ENCODE measurements around the gene SEMA3F.
"Not testable (repeated sequence)": the region's sequence is repeated elsewhere in the genome, so short reads cannot be mapped to it uniquely, and the experiment has no call there.

Gene SEMA3F

GRCh38 chr3:50210510-50211367 lies 55.6 kb downstream of the SEMA3F start:
- DNase-seq (ENCODE audit: low read depth, low spot score) = peak; percentile 72

- DNase-seq (ENCODE audit: low read depth, low spot score) = not testable (repeated sequence)
Observed at GRCh38 chr3:50211368-50211717, 56.2 kb downstream of the SEMA3F start.

- DNase-seq (ENCODE audit: low read depth, low spot score) = no peak
Observed at GRCh38 chr3:50211930-50212329, 56.8 kb downstream of the SEMA3F start.

GRCh38 chr3:50212502-50212901 lies 57.4 kb downstream of the SEMA3F start:
- no peak for DNase-seq (ENCODE audit: low read depth, low spot score)

- no peak for DNase-seq (ENCODE audit: low read depth, low spot score)
Observed at GRCh38 chr3:50212971-50213370, 57.8 kb downstream of the SEMA3F start.

- no peak for DNase-seq (ENCODE audit: low read depth, low spot score)
Observed at GRCh38 chr3:50213373-50213772, 58.2 kb downstream of the SEMA3F start.

- no peak for DNase-seq (ENCODE audit: low read depth, low spot score)
Observed at GRCh38 chr3:50214824-50215223, 59.7 kb downstream of the SEMA3F start.

- DNase-seq (ENCODE audit: low read depth, low spot score) = peak; percentile 62
Observed at GRCh38 chr3:50215529-50215928, 60.4 kb downstream of the SEMA3F start.

DNA sequence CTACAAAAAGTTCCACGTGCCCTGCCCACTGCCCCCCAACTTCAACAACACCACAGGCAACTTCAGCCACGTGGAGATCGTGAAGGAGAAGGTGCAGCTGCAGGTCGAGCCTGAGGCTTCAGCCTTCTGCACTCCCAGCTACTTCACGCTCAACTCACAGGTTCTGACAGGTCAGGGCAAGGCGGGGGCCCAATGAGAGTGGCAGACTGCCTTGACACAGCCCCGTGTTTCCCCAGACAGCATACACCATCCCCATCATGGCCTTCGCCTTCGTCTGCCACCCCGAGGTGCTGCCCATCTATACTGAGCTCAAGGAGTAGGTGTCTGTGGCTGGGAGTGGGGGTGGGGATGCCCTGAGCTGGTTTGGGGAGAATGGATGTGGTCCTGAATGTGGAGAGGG lies 62.6 kb downstream of the SEMA3F start:
- DNase-seq (ENCODE audit: low read depth, low spot score) = no peak

GRCh38 chr3:50218448-50218847 lies 63.3 kb downstream of the SEMA3F start:
- no peak for DNase-seq (ENCODE audit: low read depth, low spot score)

DNA sequence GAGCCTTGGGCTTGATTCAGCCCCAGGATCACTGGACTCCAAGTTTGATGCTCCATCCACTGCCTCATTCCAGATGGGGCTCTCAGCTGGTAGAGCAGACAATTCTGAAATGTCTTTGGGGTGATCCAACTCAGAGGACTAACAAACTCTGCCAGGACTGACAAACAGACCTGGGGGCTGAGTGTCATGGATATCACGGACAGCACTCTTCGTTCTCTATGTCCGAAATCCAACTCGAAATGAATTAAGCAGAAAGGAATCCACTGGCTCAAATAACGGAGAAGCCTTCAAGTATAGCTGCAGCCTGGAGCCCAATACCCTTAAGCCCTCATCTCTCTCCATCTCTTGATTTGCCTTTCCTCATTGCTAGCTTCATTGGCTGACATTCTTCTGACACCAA lies 64.2 kb downstream of the SEMA3F start:
- no peak for DNase-seq (ENCODE audit: low read depth, low spot score)

- no peak for DNase-seq (ENCODE audit: low read depth, low spot score)
Observed at GRCh38 chr3:50220109-50220508, 65.0 kb downstream of the SEMA3F start.

DNA sequence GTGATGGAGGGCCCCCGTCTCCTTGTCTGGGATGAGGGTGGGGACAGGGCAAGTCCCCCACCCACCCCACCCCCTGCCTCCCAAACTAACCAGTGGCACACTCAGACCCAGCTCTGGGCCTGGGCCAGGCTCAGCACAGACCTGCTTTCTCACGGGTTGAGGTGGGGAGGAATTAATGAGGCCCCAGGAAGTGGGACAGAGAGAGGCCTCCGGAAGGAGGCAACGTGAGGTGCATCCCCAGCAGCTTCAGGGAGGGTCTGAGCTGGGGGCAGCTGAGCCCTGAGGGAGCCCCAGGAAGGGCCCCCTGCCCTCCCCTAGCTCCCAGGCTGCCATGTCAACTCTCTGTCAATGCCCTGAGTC lies 65.9 kb downstream of the SEMA3F start:
- no peak for DNase-seq (ENCODE audit: low read depth, low spot score)

GRCh38 chr3:50221411-50222168 lies 66.5 kb downstream of the SEMA3F start:
- DNase-seq (ENCODE audit: low read depth, low spot score) = no peak

DNA sequence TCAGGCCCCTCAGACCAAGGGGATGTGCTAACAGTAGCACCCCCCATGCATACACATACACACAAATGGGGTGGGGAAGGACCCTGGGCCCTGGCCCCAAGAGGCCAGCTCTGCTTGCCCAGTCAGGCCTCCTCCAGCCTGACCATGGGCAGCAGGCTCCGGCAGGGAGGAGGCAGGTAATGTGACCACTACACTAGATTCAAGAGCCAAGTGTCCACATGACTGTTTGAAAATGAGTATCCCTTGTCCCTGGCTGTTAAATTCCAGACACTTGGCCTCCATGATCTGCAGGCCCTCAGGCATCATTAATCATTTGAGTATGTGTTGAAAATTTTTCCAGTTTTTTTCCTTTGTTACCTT lies 67.0 kb downstream of the SEMA3F start:
- DNase-seq (ENCODE audit: low read depth, low spot score) = no peak

- no peak for DNase-seq (ENCODE audit: low read depth, low spot score)
Observed at GRCh38 chr3:50224639-50225038, 69.5 kb downstream of the SEMA3F start.

GRCh38 chr3:50226888-50227389 lies 71.8 kb downstream of the SEMA3F start:
- DNase-seq (ENCODE audit: low read depth, low spot score) = no peak

DNA sequence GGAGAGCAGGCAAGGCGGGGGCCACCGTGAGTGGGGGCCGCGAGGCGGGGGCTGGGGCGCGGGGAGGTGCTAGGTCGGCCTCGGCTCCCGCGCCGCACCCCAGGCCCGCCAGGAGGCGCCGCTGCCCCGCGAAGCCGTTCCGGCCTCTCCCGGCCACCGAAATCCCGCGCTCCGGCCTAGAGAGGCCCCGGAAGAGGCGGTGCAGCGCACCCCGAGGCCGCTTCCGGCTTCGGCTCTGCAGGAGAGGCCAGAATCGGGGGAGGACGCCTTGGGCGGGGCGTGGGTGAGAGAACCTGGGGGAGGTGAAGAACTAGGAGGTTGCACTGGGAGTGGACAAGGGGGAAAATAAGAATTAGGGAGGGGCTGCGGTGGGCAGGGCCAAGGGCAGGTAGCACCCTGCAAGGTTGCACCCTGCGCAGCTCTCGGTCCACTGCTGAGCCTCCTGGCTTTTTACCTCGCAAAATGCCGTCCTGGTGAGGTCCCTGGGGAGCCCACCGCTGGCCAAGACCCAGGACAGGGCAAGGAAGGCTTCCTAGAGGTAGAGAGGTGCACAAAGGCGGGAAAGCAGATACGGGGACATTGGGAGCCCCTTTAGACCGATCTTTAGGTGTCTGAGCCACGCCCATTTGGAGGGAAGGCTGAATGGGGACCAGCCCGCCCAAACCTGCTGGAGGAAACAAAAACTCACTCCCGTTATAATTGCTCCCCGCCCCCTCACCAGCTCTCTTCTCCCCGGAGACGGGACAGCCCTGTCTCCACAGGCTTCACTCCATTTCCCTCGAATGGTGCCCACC lies 72.5 kb downstream of the SEMA3F start:
- DNase-seq (ENCODE audit: low read depth, low spot score) = peak; percentile 91

DNA sequence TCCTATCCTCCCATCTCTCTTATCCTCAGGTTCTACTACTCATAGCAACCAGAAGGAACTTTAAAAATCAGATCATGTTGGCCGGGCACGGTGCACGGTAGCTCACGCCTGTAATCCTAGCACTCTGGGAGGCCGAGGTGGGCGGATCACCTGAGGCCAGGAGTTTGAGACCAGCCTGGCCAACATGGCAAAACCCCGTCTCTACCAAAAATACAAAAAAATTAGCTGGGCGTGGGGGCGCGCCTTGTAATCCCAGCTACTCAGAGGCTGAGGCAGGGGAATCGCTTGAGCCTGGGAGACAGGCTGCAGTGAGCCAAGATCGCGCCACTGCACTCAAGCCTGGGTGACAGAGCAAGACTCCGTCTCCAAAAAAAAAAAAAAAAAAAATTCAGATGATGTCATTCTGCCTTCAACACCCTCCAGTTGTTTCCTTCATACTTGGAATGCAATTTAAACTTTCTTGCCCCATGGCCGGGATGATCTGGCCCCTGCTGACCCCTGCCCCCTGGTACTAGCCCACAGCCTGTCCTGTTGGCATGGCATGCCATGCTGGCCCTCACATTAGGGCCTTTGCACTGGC lies 73.2 kb downstream of the SEMA3F start:
- DNase-seq (ENCODE audit: low read depth, low spot score) = not testable (repeated sequence)

DNA sequence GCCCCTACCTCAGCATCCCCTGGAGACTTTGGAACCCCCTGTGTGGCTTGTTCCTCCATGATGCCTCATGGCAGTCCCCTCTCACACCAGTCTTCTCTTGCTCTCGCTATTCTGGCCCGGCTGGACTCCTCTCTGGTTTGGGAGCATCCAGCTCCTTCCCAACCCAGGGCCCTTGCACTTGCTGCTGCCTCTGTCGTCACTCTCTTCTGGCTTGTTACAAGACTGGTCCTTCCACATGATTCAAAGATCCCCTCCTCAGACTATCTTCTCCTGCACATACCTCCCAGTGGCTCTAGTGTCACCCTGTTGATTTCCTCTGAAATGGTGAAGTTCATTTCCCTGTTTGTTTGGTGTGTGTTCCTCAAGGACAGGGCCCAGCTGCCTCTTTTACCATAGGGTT lies 74.4 kb downstream of the SEMA3F start:
- no peak for DNase-seq (ENCODE audit: low read depth, low spot score)

DNA sequence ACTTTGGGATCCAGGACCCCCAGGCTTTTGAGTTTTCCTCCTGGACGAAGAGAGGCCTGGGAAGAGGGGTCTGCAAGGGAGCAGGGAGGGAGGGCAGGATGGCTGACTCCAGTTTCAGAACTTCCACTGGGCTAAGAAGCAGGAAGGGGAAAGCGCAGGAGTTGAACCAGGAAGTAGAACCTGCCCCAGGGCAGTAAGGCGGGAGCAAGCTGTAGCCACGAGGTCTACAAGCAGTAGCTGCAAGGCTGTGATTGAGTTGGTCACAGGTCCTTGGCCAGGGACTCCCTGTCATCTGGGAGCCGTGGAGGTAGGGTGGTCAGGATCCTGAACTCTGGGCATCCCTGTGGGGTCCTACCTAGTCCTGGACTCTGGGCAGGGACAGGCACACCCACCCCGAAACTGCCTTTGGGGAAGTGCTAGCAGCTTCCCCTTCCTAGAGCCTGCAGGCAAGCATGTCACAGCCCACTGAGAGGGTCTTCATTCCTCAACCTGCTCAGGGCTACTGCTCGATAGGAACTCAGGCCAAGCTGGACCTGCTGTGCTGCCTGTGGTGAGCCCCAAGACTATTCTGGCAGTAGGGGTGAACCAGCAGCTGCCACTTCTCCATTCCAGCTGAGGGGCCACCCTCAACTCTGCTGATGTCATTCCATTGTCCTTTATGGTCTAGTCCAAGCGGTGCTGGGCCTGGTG lies 75.1 kb downstream of the SEMA3F start:
- no peak for DNase-seq (ENCODE audit: low read depth, low spot score)
